ENCODE measurements around the gene TAF1C. TPM values are rescaled to one million over a fixed set of nuclear protein-coding genes. Genes with fewer than 3 reads are reported as not detected.

The TAF1C gene
- total and polyA plus RNA-seq, 10 of the 15 experiments (the other 5 are each of a cell fraction or from before 2014, with no cell fraction given): 0.98 to 40.1 (median 15.4) TPM

DNA sequence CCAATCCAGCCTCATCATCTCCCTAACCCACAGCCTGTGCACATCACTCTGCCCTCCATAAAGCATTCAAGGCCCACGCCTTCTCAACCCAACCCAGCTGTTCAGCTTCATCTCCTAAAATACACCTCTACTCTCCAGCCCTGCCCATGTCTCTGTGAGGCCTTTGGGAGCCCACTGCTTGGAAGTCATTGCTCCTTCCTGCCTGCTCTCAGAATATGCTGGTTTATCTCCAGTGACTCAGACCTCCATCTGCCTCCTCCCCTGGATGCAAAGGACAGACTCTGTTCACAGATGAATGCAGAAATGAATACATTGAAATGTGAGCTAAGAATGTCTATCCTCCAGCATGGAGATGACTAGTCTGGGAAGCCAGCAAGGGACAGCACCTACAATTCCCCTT lies 34.0 kb upstream of the TAF1C start:
- Histone ChIP-seq H2AFZ (ENCODE audit: control insufficient read depth, low read depth, low read length) (no peak overlapping the region), H3K9ac (ENCODE audit: control insufficient read depth, insufficient read depth, low read length) (no peak overlapping the region), H3K4me2 (ENCODE audit: control insufficient read depth, insufficient read depth) (no peak overlapping the region), H3K4me3 (no peak overlapping the region), H3K4me1 (ENCODE audit: control insufficient read depth, insufficient read depth, low read length) (no peaks in the 10 kb centered on the region), H3K36me3 (ENCODE audit: control insufficient read depth in 2 of 2, insufficient read depth in 2 of 2, low read length in 1 of 2) (no peaks in the 10 kb centered on the region), H3K27ac (ENCODE audit: control insufficient read depth, insufficient read depth) (no peak overlapping the region), H3K27me3 (replicated peaks in 1 of 2; ENCODE audit: control insufficient read depth in 2 of 2, insufficient read depth in 2 of 2, low read length in 1 of 2) (no peaks in the 10 kb centered on the region; a peak in 2 of 4 replicates), H3K9me3 (replicated peaks; ENCODE audit: control insufficient read depth, insufficient read depth, low read length) (no peaks in the 10 kb centered on the region), H4K20me1 (ENCODE audit: control insufficient read depth, insufficient read depth) (no peaks in the 10 kb centered on the region), H3K79me2 (ENCODE audit: control insufficient read depth, insufficient read depth, low read length) (no peaks in the 10 kb centered on the region)
- SMC1A ChIA-PET (ENCODE audit: uncharacterized antibody, unreplicated experiment): no interaction called here
- RAD21 ChIA-PET (ENCODE audit: unreplicated experiment): no interaction called here
- DNase-seq (ENCODE audit: low read depth, low spot score): no peak
- BruUV-seq (replicated peaks): no TSS peak
- intact Hi-C loops (cut with micrococcal nuclease; ENCODE audit: unreplicated experiment): no loop called here
- POLR2A ChIA-PET: no interaction called here
- in situ Hi-C loops (cut with MboI): no loop called here
- no peak for FAIRE-seq
- no peak for ATAC-seq
- CTCF ChIA-PET: no interaction called here
- WGBS (ENCODE audit: insufficient coverage, insufficient replicate concordance, low lambda C conversion rate, missing lambda C conversion rate): 0% methylated on average over 1 of the region's 1 CpG
- TF ChIP-seq PAX8 (IDR thresholded peaks at IDR 0.05) (no peak), SMAD5 (IDR thresholded peaks at IDR 0.05; ENCODE audit: low read depth) (no peak), GABPA (IDR thresholded peaks at IDR 0.05; ENCODE audit: low read depth) (no peak), CBX3 (IDR thresholded peaks at IDR 0.05; ENCODE audit: borderline replicate concordance, low read depth) (no peak), NRF1 (conservative IDR thresholded peaks at IDR 0.05; ENCODE audit: low read depth, low read length) (no peak), EZH2 (IDR thresholded peaks at IDR 0.05; ENCODE audit: borderline replicate concordance, control insufficient read depth, low read depth, low read length) (no peak), IRF3 (IDR thresholded peaks at IDR 0.05) (no peak), ZNF207 (IDR thresholded peaks at IDR 0.05; ENCODE audit: borderline replicate concordance) (no peak), TAF1 (IDR thresholded peaks at IDR 0.05; ENCODE audit: borderline replicate concordance, low read depth, low read length) (no peak), NFYB (IDR thresholded peaks at IDR 0.05; ENCODE audit: insufficient read depth, low read depth, low read length) (no peak), POU2F2 (IDR thresholded peaks at IDR 0.05; ENCODE audit: borderline replicate concordance, low read depth, low read length) (no peak), ETV6 (conservative IDR thresholded peaks at IDR 0.05 in 1 of 2, IDR thresholded peaks at IDR 0.05 in 1 of 2; ENCODE audit: borderline replicate concordance in 1 of 2, low read depth in 1 of 2) (no peak), RB1 (IDR thresholded peaks at IDR 0.05; ENCODE audit: borderline replicate concordance) (no peak), CEBPZ (IDR thresholded peaks at IDR 0.05; ENCODE audit: low read depth, low read length) (no peak), BHLHE40 (IDR thresholded peaks at IDR 0.05; ENCODE audit: borderline replicate concordance in 1 of 2, low read depth in 2 of 2, low read length in 1 of 2) (no peak), ZNF622 (IDR thresholded peaks at IDR 0.05) (no peak)
- TF ChIP-seq, protein P1, sequence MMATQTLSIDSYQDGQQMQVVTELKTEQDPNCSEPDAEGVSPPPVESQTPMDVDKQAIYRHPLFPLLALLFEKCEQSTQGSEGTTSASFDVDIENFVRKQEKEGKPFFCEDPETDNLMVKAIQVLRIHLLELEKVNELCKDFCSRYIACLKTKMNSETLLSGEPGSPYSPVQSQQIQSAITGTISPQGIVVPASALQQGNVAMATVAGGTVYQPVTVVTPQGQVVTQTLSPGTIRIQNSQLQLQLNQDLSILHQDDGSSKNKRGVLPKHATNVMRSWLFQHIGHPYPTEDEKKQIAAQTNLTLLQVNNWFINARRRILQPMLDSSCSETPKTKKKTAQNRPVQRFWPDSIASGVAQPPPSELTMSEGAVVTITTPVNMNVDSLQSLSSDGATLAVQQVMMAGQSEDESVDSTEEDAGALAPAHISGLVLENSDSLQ (IDR thresholded peaks at IDR 0.05): no peak
